NCI-H2107 treated with DMSO at 0.1 percent for 48 hours (cell line): Measurements from ENCODE around the gene GP1BB.
"Not testable (repeated sequence)": the region's sequence is repeated elsewhere in the genome, so short reads cannot be mapped to it uniquely, and the experiment has no call there.

ENCODE experiments used
- DNase-seq: peaks from one replicate; lab custom pipeline; 2025; ENCODE audit not compliant: unreplicated experiment; lab: John Stamatoyannopoulos, UW

Gene GP1BB

GRCh38 chr22:19693981-19694670 is 29.2 kb upstream of the GP1BB start:
- no peak for DNase-seq

- no peak for DNase-seq
These were observed 28.6 kb upstream of the GP1BB start for GRCh38 chr22:19694696-19695095.

- DNase-seq, result no peak
These were observed 26.6 kb upstream of the GP1BB start for GRCh38 chr22:19696504-19697276.

GRCh38 chr22:19697871-19698270 is 25.5 kb upstream of the GP1BB start:
- DNase-seq, result not testable (repeated sequence)

GRCh38 chr22:19700790-19701419 is 22.4 kb upstream of the GP1BB start:
- DNase-seq, result no peak

GRCh38 chr22:19701420-19702145 is 21.8 kb upstream of the GP1BB start:
- no peak for DNase-seq

GRCh38 chr22:19703869-19704268 is 19.5 kb upstream of the GP1BB start:
- no peak for DNase-seq

GRCh38 chr22:19704355-19705015 is 18.9 kb upstream of the GP1BB start:
- DNase-seq, result no peak

- DNase-seq, result no peak
These were observed 18.0 kb upstream of the GP1BB start for GRCh38 chr22:19705181-19705934.

- no peak for DNase-seq
These were observed 16.6 kb upstream of the GP1BB start for GRCh38 chr22:19706661-19707151.

- no peak for DNase-seq
These were observed 15.7 kb upstream of the GP1BB start for GRCh38 chr22:19707347-19708290.

- DNase-seq, result no peak
These were observed 14.9 kb upstream of the GP1BB start for GRCh38 chr22:19708321-19709011.

GRCh38 chr22:19709063-19709769 is 14.1 kb upstream of the GP1BB start:
- no peak for DNase-seq

- no peak for DNase-seq
These were observed 13.1 kb upstream of the GP1BB start for GRCh38 chr22:19710020-19710768.

- no peak for DNase-seq
These were observed 12.6 kb upstream of the GP1BB start for GRCh38 chr22:19710769-19711106.

GRCh38 chr22:19713245-19713644 is 10.1 kb upstream of the GP1BB start:
- no peak for DNase-seq

- no peak for DNase-seq
These were observed 9.6 kb upstream of the GP1BB start for GRCh38 chr22:19713650-19714311.
